Effector memory CD8-positive, alpha-beta T cell (primary cell): Measurements from ENCODE around the gene NBAS.
"Not testable (repeated sequence)": the region's sequence is repeated elsewhere in the genome, so short reads cannot be mapped to it uniquely, and the experiment has no call there.

Experiments
- ATAC-seq: fragments of 150-1000 bp; cut with Tn5 transposase; replicated peaks from 2 replicates; pipeline ENCODE4 v1.10.0; 2021; ENCODE audit warnings: mild to moderate bottlenecking, moderate library complexity
- DNase-seq, 3 experiments: peaks; one replicate each; pipeline ENCODE4 v3.0.0; 2021
- H3K27ac Mint-ChIP-seq, 2 donors: one replicate each; pipeline ENCODE4 v1.8.0; 2022; ENCODE audit warnings: mild to moderate bottlenecking in 2 of 2, mixed read lengths in 2 of 2, moderate library complexity in 2 of 2
- H3K27me3 Mint-ChIP-seq, 2 donors: one replicate each; pipeline ENCODE4 v1.8.0; 2022; ENCODE audit warnings: mixed read lengths in 2 of 2
- H3K36me3 Mint-ChIP-seq: one replicate; pipeline ENCODE4 v1.8.0; 2022; ENCODE audit warnings: mild to moderate bottlenecking, moderate library complexity, mixed read lengths; ENCODE audit not compliant: insufficient read depth
- H3K4me1 Mint-ChIP-seq, 2 donors: one replicate each; pipeline ENCODE4 v1.8.0; 2022; ENCODE audit warnings: low read depth in 2 of 2, mixed read lengths in 2 of 2
- H3K4me3 Mint-ChIP-seq, 2 donors: one replicate each; pipeline ENCODE4 v1.8.0; 2022; ENCODE audit warnings: mild to moderate bottlenecking in 2 of 2, mixed read lengths in 2 of 2, moderate library complexity in 2 of 2
- H3K9me3 Mint-ChIP-seq, 2 donors: one replicate each; pipeline ENCODE4 v1.8.0; 2022; ENCODE audit warnings: mixed read lengths in 2 of 2

NBAS gene

DNA sequence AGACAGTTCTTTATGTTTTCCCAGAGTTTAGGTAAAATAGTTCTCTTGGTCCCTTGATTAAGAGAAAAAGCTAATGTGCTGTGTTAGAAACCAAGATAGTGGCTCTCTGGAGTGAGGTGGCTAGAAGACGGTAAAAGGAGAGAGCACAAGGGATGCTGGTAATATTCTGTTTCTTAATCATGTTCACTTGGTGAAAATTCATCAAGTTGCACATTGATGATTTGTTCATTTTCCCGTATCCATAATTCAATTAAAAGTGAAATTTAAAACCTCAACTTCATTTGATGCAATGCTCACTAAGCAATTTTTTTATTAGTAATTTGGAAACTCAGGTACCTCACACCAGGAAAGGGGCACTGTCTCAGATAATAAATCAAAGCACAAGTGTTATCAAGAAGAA is 113.8 kb downstream of the NBAS start:
- H3K9me3 Mint-ChIP-seq = no peaks in the 10 kb centered on the region
- DNase-seq = no peak
- peaks cover 16% of the 10 kb centered on the region for H3K36me3 Mint-ChIP-seq
- H3K27ac Mint-ChIP-seq = peak overlapping the region in 1 of 2 donors; percentile 29
- H3K4me1 Mint-ChIP-seq = no peaks in the 10 kb centered on the region
- no peak overlapping the region for H3K4me3 Mint-ChIP-seq
- no peaks in the 10 kb centered on the region for H3K27me3 Mint-ChIP-seq
- no peak for ATAC-seq

DNA sequence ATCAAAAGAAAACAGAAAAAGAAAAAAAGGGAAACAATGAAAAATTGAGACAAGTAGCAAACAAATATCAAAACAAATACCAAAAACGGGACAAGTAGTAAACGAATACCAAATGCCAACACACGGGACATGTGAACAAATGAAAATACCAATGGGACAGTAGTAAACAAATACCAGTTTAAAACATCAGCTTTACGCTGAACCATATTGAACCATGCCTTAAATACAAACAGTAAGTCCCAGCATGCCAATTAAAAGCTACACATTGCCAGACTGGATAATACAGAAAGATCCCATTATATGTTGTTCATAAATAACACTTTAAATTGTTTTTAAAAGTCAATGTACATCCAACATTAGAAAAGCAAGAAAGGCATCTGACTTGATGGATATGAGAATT is 114.2 kb downstream of the NBAS start:
- DNase-seq (no peak), ATAC-seq (no peak)
- H3K4me3 Mint-ChIP-seq = no peak overlapping the region
- H3K4me1 Mint-ChIP-seq = no peaks in the 10 kb centered on the region
- H3K36me3 Mint-ChIP-seq = peaks cover 15% of the 10 kb centered on the region
- H3K27me3 Mint-ChIP-seq = no peaks in the 10 kb centered on the region
- H3K27ac Mint-ChIP-seq = peak overlapping the region in 1 of 2 donors; percentile 29
- no peaks in the 10 kb centered on the region for H3K9me3 Mint-ChIP-seq

DNA sequence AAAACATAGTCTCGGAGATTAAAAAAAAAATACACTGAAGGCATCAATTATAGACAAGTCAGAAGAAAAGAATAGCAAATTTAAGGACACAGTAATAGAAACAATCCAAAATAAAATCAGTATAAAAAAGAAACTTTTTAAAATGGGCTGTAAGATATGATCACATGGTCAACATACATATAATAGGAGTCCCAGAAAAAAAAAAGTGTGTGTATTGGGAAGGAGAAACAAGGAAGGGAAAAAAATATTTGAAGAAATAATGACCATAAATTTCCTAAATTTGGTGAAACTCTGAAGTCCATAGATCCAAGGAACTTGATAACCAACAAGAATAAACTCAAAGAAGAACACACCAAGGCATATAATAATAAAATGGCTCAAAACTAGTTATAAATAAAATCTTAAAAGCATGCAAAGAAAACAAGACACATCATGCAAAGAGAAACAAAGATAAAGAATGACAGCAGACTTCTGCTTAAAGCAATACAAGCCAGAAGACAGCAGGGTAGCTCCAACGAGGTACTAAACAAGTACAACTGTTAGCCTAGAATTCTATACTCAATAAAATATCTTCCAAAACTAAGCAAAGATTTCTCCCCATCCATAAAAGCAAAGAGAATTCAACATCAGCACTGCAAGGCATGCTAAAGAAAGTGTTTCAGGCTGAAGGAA is 115.1 kb downstream of the NBAS start:
- ATAC-seq (no peak), DNase-seq (no peak)
- H3K27me3 Mint-ChIP-seq = no peaks in the 10 kb centered on the region
- no peaks in the 10 kb centered on the region for H3K4me1 Mint-ChIP-seq
- H3K4me3 Mint-ChIP-seq = no peak overlapping the region
- H3K36me3 Mint-ChIP-seq = peaks cover 10% of the 10 kb centered on the region
- H3K9me3 Mint-ChIP-seq = no peaks in the 10 kb centered on the region
- peak overlapping the region in 1 of 2 donors; percentile 8 for H3K27ac Mint-ChIP-seq

DNA sequence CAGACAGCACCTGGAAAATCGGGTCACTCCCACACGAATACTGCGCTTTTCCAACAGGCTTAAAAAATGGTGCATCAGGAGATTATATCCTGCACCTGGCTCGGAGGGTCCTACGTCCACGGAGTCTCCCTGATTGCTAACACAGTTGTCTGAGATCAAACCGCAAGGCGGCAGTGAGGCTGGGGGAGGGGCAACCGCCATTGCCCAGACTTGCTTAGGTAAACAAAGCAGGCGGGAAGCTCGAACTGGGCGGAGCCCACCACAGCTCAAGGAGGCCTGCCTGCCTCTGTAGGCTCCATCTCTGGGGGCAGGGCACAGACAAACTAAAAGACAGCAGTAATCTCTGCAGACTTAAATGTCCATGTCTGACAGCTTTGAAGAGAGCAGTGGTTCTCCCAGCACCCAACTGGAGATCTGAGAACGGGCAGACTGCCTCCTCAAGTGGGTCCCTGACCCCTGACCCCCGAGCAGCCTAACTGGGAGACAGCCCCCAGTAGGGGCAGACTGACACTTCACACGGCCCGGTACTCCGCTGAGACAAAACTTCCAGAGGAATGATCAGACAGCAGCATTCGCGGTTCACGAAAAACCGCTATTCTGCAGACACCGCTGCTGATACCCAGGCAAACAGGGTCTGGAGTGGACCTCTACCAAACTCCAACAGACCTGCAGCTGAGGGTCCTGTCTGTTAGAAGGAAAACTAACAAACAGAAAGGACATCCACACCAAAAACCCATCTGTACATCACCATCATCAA is 121.2 kb downstream of the NBAS start:
- not testable (repeated sequence) for H3K36me3 Mint-ChIP-seq, H3K4me3 Mint-ChIP-seq, DNase-seq, H3K9me3 Mint-ChIP-seq, H3K27me3 Mint-ChIP-seq, H3K4me1 Mint-ChIP-seq, ATAC-seq, H3K27ac Mint-ChIP-seq

DNA sequence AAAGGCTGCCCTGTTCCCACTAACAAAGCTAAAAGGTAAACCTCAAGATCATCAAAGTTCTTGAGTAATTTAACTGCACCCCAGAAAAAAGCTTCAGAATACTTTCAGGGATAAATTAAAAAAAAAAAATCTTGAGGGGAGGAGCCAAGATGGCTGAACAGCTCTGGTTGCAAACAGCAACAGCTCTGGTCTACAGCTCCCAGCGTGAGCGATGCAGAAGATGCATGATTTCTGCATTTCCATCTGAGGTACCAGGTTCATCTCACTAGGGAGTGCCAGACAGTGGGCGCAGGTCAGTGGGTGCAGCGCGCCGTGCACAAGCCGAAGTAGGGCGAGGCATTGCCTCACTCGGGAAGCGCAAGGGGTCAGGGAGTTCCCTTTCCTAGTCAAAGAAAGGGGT is 121.8 kb downstream of the NBAS start:
- not testable (repeated sequence) for H3K36me3 Mint-ChIP-seq, H3K4me3 Mint-ChIP-seq, ATAC-seq, H3K27ac Mint-ChIP-seq, DNase-seq, H3K27me3 Mint-ChIP-seq, H3K9me3 Mint-ChIP-seq, H3K4me1 Mint-ChIP-seq

DNA sequence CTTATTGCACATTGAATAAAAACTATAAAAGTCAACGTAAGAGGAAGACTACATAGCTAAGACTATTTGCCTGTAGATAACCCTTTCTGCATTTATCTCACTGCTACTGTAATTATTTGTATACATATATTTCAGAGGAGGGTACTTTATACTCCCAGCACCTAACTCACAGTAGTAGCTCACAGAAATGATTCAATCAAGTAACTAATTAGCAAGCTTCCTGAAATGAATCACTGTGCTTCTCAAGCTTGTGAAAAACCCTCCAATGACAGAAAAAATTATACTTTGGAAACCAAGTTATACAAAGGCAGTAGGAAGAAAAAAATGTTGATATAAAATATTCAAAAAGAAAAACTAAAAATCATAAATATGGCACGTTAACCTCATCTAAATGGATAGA is 124.9 kb downstream of the NBAS start:
- H3K27ac Mint-ChIP-seq = no peak overlapping the region
- peaks cover 5% of the 10 kb centered on the region in 2 donors for H3K4me1 Mint-ChIP-seq
- H3K36me3 Mint-ChIP-seq = peaks cover 6% of the 10 kb centered on the region
- no peaks in the 10 kb centered on the region for H3K27me3 Mint-ChIP-seq
- no peaks in the 10 kb centered on the region for H3K9me3 Mint-ChIP-seq
- no peak for DNase-seq
- H3K4me3 Mint-ChIP-seq = no peak overlapping the region
- no peak for ATAC-seq

DNA sequence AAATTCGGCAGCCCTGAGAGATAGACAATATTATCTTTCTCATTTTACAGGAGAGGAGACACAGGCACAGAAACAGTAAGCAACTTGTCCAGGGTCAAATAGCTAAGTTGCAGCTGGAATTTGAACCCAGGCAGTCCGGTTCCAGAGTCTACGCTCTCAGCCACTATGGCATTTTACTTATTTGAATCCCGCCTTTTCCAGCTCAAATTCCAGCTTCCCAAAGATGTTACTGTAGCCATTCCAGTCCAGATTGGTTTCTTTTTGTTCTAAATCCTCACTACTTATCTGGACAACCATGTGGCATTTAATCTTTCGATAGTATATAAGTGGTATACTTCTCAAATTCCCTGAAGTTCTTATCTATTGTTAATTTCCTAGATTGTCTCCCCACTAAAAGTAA is 125.7 kb downstream of the NBAS start:
- DNase-seq (no peak), ATAC-seq (no peak)
- H3K27me3 Mint-ChIP-seq = no peaks in the 10 kb centered on the region
- H3K36me3 Mint-ChIP-seq = peaks cover 6% of the 10 kb centered on the region
- H3K9me3 Mint-ChIP-seq = no peaks in the 10 kb centered on the region
- no peak overlapping the region for H3K4me3 Mint-ChIP-seq
- peaks cover 5% of the 10 kb centered on the region in 2 donors for H3K4me1 Mint-ChIP-seq
- no peak overlapping the region for H3K27ac Mint-ChIP-seq

DNA sequence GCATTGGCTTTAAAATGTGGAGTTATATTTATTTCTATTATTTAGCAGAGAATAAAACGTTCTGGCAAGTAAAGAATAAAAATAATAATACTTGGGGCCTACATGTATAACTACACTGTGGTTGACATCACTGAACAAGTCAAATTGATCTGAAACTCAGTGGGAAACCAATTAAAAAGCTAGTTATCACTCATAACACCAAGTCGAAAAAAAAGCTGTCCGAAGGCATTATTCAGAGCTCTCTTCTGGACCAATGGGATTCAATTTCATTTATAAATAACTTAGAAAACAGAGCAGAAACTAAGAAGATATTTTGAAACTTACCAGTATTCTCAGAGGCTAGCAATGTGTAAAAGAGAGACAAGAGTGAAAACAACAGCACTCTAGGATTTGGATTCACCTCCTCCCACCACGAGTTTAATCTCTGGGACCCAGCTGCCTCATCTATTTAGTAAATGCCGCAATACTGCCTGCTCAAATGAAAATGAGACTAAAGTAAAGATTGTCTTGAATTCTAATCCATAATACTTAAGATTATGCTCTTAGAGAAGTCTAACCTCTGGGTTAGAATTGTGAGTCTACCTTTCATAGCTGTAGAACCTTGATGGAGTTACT is 128.4 kb downstream of the NBAS start:
- DNase-seq = no peak
- no peak for ATAC-seq
- H3K36me3 Mint-ChIP-seq = peaks cover 3% of the 10 kb centered on the region
- peaks cover 1 to 3% of the 10 kb centered on the region in 2 donors for H3K4me1 Mint-ChIP-seq
- no peaks in the 10 kb centered on the region for H3K9me3 Mint-ChIP-seq
- no peak overlapping the region for H3K4me3 Mint-ChIP-seq
- no peak overlapping the region for H3K27ac Mint-ChIP-seq
- H3K27me3 Mint-ChIP-seq = no peaks in the 10 kb centered on the region

DNA sequence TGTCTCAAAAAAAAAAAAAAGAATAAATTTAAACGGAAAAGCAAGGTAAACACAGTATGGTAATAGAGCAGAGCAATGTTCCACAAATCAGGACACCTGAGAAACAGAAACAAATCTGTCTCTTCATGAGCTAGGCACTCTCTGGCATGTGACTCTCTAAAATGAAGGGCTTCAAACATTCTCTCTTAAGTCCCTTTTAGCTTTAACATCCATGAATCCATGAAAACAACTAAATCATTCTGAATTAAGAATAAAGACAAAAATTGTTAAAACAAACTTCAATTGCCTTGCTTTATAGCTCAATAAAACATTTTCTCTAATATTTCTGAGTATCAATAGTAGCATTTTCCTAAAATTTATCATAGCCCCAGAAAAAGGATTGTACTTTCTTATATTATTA is 132.1 kb downstream of the NBAS start:
- Mint-ChIP-seq H3K4me1 (peaks cover 0 to 3% of the 10 kb centered on the region in 2 donors), H3K36me3 (peaks cover 7% of the 10 kb centered on the region), H3K4me3 (no peak overlapping the region), H3K9me3 (no peaks in the 10 kb centered on the region), H3K27me3 (no peaks in the 10 kb centered on the region), H3K27ac (peak overlapping the region in 1 of 2 donors; percentile 91)
- ATAC-seq (no peak), DNase-seq (no peak)

DNA sequence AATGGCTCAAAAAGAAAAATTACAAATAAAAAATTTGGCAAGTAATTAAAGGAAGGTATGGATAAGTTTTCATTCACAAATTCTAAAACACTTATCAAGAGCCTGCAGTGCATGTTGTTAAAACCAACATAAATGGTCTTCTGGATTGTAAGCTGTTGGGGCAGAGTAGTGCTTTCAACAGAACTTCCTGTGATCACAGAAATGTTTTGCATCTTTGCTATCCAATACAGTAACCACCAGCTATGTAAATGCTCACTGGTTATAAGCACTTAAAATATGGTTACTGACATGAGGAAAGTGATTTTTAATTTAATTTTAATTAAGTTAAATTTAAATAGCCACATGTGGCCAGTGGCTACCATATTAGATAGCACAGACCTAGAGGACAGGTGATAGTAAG is 133.1 kb downstream of the NBAS start:
- H3K27ac Mint-ChIP-seq = no peak overlapping the region
- ATAC-seq = no peak

DNA sequence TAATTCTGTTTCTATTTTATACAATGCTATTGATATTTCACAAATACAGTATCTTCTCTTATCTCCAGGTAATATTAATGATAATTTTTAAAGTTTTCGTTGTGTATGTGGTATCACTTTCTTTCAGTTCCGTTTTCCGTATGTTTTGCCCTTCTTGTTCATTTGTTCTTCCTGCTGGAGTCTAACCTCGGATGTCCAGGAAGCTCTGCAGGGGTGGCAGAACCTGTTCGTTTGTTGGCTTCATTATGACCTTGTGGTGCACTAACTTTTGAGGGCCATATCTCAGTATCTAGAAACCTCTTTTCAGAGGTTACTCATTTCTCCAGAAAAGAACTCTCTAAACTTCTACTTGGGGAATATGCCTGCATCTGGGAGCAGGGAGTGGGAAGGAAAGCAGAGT is 134.5 kb downstream of the NBAS start:
- Mint-ChIP-seq H3K4me3 (no peak overlapping the region), H3K9me3 (no peaks in the 10 kb centered on the region), H3K27ac (no peak overlapping the region), H3K27me3 (no peaks in the 10 kb centered on the region), H3K36me3 (peaks cover 7% of the 10 kb centered on the region), H3K4me1 (peaks cover 0 to 3% of the 10 kb centered on the region in 2 donors)
- DNase-seq (no peak), ATAC-seq (no peak)

More for the DNA sequence above, 133.1 kb downstream of the NBAS start:
- H3K4me1 Mint-ChIP-seq = peaks cover 0 to 3% of the 10 kb centered on the region in 2 donors
- no peaks in the 10 kb centered on the region for H3K27me3 Mint-ChIP-seq
- no peak for DNase-seq
- no peaks in the 10 kb centered on the region for H3K9me3 Mint-ChIP-seq
- H3K4me3 Mint-ChIP-seq = no peak overlapping the region
- H3K36me3 Mint-ChIP-seq = peaks cover 7% of the 10 kb centered on the region

DNA sequence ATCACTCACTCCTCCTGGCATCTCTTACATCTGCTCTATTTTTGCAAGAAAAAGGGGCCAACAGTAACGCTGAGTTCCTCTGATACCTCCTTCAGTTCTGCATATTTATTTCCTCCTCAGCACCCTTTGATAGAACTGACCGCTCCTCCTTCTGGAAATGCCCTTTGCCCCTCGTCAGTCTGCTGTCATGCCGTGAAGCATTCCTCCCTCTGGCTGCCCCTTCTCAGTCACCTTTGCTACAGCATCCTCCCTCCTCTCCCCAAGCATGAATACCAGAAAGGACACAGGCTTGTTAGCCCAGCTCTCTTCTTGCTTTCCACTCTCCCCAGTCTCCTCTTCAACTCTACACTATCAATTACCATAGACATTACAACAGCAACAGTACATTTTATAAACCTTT is 135.4 kb downstream of the NBAS start:
- Mint-ChIP-seq H3K27me3 (no peaks in the 10 kb centered on the region), H3K4me3 (no peak overlapping the region), H3K4me1 (peaks cover 0 to 3% of the 10 kb centered on the region in 2 donors), H3K9me3 (no peaks in the 10 kb centered on the region), H3K36me3 (peaks cover 7% of the 10 kb centered on the region), H3K27ac (no peak overlapping the region)
- DNase-seq (no peak), ATAC-seq (no peak)

DNA sequence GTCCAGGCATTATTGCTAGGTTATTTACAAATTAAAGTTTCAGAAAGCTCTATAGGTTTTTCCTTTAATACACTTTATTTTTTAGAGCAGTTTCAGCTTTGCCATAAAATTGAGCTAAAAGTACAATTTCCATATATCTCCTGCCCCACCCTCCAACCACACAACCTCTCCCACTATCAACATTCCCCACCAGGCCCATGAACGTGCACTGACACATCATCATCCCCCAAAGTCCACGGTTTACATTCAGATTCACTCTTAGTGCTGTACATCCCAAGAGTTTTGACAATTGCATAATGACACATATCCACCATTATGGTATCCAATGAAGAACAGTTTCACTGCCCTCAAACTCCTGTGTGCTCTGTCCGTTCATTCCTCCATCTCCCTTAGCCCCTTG is 139.4 kb downstream of the NBAS start:
- Mint-ChIP-seq H3K27me3 (no peaks in the 10 kb centered on the region), H3K36me3 (peaks cover 7% of the 10 kb centered on the region), H3K4me3 (no peak overlapping the region), H3K4me1 (no peaks in the 10 kb centered on the region), H3K9me3 (no peaks in the 10 kb centered on the region), H3K27ac (no peak overlapping the region)
- DNase-seq (no peak), ATAC-seq (no peak)

DNA sequence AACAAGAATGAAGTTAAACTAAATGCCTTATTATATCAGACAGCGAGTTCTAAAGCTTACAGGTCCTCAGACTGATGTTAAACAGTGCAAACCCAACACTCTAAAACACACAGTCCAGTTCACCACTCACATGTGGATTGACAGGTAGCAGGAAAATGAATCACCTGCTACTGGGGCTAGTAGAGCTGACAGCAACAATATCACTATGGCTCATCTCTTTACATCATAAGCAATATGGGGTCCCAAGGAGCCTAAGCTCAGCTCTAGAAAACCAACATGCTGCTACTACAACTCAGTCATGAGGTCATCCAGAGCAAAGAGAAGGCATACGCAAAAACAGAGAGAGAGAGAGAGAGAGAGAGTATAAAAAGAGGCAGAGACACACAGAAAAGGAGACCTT is 145.4 kb downstream of the NBAS start:
- Mint-ChIP-seq H3K4me3 (no peak overlapping the region), H3K9me3 (no peaks in the 10 kb centered on the region), H3K27ac (no peak overlapping the region), H3K27me3 (no peaks in the 10 kb centered on the region), H3K4me1 (no peaks in the 10 kb centered on the region), H3K36me3 (peaks cover 21% of the 10 kb centered on the region)
- DNase-seq (no peak), ATAC-seq (no peak)
